GF-D8 (cell line): Measurements from ENCODE around the gene RASSF8.

Experiments used
- DNase-seq: peaks from one replicate; lab custom pipeline; 2025; lab: John Stamatoyannopoulos, UW

The RASSF8 gene

DNA sequence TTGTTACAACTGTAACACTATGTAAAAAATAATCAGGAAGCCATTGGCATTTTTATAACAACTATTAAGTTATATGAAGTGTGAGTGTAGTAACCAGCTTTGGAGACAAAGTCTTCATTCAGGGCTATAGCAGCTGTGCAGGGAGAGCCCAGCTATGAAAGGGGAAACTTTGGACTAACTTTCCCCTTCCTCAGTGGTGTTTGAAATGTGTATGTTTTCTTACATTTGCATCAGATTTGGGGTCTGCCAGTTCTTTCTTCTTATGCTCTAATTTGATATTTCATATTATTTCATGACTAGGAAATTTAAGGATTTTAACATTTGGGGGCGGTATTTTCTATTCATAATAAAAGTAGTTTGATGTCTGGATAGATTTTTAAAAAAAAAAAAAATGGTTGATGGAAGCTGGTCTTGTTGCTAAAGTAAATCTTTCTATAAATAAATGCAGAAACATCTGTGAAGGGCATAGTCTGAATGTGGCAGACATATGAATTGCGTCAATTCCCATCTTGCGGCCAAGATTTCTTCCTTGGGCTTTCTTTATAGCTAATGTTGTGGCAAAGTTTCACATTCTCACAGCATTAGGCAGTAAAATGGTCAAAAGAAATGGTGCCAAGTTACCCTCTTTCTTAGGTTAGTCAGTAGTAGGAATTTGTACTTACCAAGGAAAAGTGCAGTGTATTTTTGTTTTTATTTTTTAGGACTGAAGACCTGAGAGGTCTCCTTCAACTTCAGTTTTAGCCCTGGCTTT, 35.6 kb downstream of the RASSF8 start:
- no peak for DNase-seq

DNA sequence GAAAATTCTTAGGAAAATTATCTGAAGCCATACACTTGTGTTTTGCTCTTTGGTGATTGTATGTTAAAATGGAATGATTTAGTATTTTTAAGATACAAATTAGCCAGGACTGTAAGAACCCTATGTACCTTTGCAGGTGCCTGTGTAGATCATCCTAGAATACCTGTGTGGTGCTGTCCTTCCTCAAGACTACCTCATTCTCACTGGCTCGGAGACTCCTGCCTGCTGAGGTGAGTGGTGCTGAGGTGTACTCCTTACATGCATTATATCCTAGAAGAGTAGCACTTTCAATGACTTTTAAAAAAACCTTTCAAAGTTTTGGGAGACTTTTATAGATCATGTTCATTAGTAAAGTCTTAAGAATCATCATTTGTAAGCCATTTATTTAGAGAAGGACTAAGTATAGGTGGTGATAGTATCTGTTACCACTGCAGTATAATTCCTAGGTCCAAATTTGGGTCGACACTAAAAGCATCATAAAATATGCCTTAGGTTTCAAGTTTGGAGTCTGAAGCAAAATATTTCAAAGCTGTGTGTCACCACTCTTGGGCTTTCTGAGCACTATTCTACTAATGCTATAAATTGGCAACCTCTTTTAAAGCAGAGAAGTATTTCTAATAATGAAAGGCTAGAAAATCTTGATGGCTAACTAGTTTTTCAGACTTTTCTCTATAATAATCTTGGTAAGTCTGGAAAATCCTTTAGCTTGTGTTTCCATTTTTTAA, 36.6 kb downstream of the RASSF8 start:
- DNase-seq, result no peak

DNA sequence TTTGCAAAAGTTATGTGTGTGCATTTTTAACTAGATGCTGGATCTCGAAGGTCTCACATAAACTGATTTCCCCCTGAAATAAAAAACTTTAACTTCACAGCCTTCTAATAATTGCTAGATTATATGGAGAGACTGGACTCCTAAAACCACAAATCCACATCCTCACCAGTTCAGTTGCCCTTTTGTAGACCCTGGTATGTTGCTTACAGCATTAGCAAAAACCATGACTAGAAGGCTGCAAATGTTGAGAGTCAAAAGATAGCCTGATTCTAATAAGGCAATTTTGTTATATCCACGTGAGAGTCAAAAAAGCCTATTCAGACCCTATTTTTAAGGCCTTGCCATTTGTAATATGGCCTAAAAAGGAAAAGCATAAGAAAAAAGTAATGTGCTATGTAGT, 37.4 kb downstream of the RASSF8 start:
- no peak for DNase-seq

- DNase-seq, result no peak
These were observed 38.2 kb downstream of the RASSF8 start for GRCh38 chr12:25996677-25997076.

- no peak for DNase-seq
These were observed 38.9 kb downstream of the RASSF8 start for GRCh38 chr12:25997201-25997963.

DNA sequence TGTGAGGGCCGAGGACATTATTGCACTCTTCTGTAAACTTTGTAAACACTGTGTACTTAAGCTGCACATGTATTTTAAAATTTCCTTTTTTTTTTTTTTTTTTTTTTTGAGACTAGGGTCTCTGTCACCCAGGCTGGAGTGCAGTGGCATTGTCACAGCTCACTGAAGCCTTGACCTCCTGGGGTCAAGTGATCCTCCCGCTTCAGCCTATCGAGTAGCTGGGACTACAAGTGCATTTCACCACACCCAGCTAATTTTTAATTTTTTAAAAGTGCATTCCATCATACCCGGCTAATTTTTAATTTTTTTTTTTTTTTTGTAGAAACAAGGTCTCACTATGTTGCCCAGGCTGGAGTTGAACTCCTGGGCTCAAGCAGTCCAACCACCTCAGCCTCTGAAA, 42.4 kb downstream of the RASSF8 start:
- no peak for DNase-seq

DNA sequence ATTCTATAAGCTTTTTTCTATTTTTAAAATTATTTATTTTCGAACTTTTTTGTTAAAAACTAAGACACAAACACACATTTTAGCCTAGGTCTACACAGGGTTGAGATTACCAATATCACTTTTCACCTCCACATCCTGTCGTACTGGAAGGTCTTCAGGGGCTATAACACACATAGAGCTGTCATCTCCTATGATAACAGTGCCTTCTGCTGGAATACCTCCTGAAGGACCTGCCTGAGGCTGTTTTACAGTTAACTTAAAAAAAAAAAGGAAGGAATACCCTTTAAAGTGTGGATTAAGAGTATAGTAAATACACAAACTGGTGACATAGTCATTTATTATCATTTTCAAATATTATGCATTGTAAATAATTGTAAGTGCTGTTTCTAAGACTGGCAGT, 43.0 kb downstream of the RASSF8 start:
- DNase-seq, result no peak

- DNase-seq, result no peak
These were observed 44.6 kb downstream of the RASSF8 start for GRCh38 chr12:26003065-26003464.

DNA sequence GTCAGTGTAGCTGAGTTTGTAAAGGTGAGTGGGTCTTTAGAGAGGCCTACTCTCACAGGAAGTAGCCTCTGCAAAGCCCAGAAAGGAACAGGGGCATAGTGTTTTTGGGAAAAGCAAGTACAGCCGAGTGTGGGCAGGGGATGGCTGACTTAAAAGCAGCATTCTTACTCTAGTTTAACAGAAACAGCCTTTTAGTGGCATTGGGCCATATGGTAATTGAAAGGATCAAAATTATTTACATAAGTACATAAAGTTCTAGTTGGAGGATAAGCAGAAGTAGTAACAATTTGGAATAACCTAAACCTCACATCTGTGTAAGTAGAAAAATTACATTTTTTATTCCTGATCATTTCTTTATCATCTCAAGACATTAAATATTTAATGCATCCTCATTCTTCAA, 49.1 kb downstream of the RASSF8 start:
- no peak for DNase-seq

DNA sequence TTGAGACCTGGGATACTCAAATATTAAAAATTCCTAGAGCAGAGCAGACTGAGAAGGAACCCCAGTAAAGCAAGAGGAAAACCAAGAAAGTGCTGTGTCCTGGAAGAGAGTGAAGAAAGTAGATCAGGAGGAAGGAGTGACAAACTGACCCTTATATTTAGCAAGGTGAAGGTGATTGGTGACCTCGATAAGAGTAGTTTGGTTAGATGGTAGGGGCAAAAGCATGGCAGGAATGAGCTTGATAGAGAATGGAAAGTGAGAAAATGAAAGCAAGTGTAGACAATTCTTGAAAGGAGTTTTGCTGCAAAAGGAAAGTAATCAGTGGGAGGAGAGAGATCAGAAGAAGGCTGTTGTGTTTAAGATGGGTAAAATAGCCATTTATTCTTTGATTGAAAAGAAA, 51.1 kb downstream of the RASSF8 start:
- no peak for DNase-seq

- no peak for DNase-seq
These were observed 51.9 kb downstream of the RASSF8 start for GRCh38 chr12:26010293-26010821.

DNA sequence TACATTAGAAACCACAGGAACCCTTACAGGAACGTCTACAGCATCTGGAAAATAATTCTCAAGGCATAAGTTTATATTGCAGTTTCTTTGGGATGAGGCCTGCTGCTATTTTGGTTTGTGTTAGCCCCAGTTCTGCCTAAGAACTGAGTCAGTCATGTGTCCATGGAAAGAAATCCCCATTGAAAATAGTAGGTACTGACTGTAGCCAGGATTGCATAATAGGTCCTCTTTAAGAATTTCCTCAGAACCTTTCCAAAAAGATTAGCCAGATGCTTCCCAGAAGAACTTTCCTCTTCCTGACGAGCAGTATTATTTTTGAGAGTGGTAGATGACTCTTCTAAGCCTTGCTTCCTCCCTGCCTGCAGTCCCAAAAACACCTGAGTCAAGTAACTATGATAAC, 52.6 kb downstream of the RASSF8 start:
- no peak for DNase-seq

- DNase-seq, result no peak
These were observed 55.6 kb downstream of the RASSF8 start for GRCh38 chr12:26014085-26014484.

- DNase-seq, result no peak
These were observed 58.0 kb downstream of the RASSF8 start for GRCh38 chr12:26016516-26016915.

DNA sequence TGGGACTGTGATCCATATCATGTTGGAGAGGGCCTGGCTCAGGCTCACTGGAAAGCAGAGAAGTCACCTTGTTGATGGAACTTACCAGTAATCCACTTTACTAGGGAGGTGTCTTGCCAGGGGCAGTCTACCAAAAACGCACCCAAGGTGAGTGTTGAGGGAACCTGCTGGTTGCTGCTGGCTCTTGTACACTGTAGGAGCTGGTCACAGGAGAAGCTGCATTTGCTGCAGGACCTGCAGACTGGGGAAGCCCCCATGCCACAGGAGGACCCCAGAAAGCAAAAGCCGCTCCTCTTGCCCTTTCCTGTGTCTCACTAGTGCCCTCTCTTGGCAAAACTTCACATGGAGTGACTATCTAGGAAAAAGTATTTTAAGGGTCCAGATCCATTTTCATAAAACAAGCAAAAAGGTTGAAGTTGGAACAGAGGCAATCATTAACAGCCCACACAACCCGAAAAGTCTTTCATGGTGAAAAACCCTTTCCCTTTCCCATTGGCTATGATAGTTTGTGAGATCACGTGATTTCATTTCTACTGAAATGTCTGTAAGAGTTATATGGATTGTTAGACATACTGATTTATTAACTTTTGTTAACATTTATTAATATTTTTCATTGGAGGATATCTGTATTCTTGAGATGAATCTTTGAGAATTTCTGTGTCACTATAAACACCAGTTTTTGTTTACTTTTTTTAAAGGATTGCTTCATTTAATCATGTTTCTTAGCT, 59.2 kb downstream of the RASSF8 start:
- no peak for DNase-seq

- no peak for DNase-seq
These were observed 60.4 kb downstream of the RASSF8 start for GRCh38 chr12:26018926-26019325.

DNA sequence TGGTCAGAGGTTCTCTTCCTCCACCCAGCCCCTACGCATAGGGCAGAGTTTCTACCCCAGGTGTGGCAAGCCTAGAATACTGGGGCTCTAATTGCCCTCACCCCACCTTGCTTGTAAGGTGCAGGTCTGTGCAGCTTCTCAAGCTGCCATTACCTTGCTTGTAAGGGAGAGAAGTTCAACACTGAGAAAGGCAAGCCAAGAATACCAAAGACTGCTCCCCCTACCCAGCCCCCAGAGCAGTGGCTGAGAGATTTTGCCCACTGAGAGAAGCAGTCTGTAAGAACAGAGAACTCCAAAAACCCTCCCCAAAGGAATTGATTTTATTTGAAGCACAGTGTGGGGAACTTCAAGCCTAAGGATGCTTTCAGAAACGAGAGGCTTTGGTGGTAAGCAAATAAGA, 63.1 kb downstream of the RASSF8 start:
- no peak for DNase-seq

GRCh38 chr12:26022043-26022442, 63.6 kb downstream of the RASSF8 start:
- DNase-seq, result no peak

GRCh38 chr12:26026713-26027112, 68.2 kb downstream of the RASSF8 start:
- no peak for DNase-seq

DNA sequence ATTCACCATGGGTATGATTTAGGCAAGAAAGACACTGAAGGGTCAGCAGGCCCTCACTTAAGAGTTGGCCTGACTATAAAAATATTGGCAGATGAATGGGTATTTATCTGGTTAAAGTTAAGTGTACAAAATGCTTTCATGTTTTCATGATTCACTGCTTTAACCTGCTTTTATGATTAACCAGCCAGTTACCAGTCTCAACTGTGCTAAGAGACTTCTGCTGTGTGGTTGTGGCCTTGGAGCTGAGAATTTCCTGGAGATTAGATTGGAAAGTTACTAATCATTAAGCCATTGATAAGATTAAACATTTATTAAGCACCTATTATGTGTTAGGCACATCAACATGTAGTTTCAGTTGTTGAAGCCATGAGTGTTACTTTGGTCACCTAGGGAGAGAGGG, 68.9 kb downstream of the RASSF8 start:
- DNase-seq, result no peak

DNA sequence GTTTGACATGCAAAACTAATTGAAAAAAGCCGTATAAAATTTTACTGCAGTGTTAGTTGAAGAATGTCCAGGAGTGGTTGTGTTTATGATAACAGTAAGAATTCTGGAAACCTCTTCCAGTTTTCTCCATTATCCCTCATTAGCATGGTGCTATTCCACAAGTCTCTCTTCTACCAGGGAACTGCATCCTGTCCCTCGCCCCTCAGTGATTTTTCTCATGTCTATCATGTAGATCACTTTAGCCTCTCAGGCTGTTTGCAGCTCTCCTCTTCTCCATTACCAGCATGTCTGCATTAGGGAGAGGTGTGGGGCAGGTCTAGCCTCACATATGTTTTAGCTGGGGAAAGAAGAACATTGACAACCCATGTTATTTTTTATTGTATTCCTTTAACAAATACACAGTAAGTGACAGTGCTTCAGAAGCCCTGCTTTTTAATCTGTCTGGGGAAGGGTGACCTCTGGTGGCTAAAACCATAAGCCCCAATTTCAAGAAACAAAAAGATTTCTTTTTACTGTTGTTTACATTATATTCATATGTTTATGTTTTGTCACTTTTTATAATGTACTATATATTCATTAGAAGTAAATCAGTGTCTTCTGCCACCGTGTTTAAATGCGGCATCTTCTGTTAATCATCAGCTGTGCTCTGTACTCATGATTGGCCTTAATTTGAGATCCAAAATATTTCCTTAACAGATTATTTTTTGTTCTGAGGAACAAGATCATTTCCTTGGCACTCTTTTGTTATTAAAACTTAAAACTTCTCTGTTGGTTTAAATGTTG, 70.7 kb downstream of the RASSF8 start:
- DNase-seq, result no peak

DNA sequence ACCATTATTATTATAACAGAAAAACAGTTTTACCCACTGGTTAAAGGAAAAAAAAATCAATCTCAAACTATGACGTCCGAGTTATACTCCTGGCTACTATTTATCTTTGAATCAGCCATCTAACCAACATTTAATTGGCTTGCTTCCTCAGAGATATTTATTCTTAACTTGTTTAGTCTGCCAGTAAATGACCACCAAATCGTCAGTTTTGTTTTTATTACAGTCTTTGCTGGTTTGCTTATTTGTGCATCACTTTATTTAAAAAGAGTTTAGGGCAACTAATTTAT, 71.2 kb downstream of the RASSF8 start:
- DNase-seq, result no peak
